COLO829 (cell line): ENCODE measurements around the gene COMMD7.
A peak's percentile ranks its signal among the peaks of the same experiment; 100 is the strongest.

Experiments
- DNase-seq: peaks from one replicate; pipeline ENCODE4 v3.0.0; 2012; ENCODE audit warnings: low spot score

COMMD7 gene

GRCh38 chr20:32743237-32744112 is at the start of gene COMMD7:
Gene COMMD7 (minus strand): TSS chr20:32743467. CDS start chr20:32743391, 76 bp downstream.
- DNase-seq, result no peak

- DNase-seq, result no peak
Observed at GRCh38 chr20:32792731-32793458, 49.6 kb upstream of the COMMD7 start.

GRCh38 chr20:32792316-32792715 is 49.0 kb upstream of the COMMD7 start:
- DNase-seq, result peak; percentile 100

- no peak for DNase-seq
Observed at GRCh38 chr20:32790751-32791057, 47.4 kb upstream of the COMMD7 start.

GRCh38 chr20:32789896-32790750 is 46.9 kb upstream of the COMMD7 start:
- peak; percentile 98 for DNase-seq

GRCh38 chr20:32787168-32787567 is 43.9 kb upstream of the COMMD7 start:
- DNase-seq, result no peak

- DNase-seq, result no peak
Observed at GRCh38 chr20:32786059-32786760, 42.9 kb upstream of the COMMD7 start.

GRCh38 chr20:32784369-32785080 is 41.3 kb upstream of the COMMD7 start:
- no peak for DNase-seq

GRCh38 chr20:32780749-32781655 is 37.7 kb upstream of the COMMD7 start:
- no peak for DNase-seq

- DNase-seq, result no peak
Observed at GRCh38 chr20:32780278-32780677, 37.0 kb upstream of the COMMD7 start.

- DNase-seq, result no peak
Observed at GRCh38 chr20:32779500-32780211, 36.4 kb upstream of the COMMD7 start.

GRCh38 chr20:32777177-32777956 is 34.1 kb upstream of the COMMD7 start:
- no peak for DNase-seq

- DNase-seq, result no peak
Observed at GRCh38 chr20:32775336-32775991, 32.2 kb upstream of the COMMD7 start.

GRCh38 chr20:32773855-32774254 is 30.6 kb upstream of the COMMD7 start:
- no peak for DNase-seq

GRCh38 chr20:32773223-32773622 is 30.0 kb upstream of the COMMD7 start:
- DNase-seq, result no peak

- no peak for DNase-seq
Observed at GRCh38 chr20:32772046-32772445, 28.8 kb upstream of the COMMD7 start.

GRCh38 chr20:32767418-32768198 is 24.3 kb upstream of the COMMD7 start:
- DNase-seq, result no peak
